GM12864 (cell line): ENCODE measurements around the gene CDC42BPG.
A peak's percentile ranks its signal among the peaks of the same experiment; 100 is the strongest.

Source experiments
- DNase-seq: peaks from one replicate; pipeline ENCODE4 v3.0.0-alpha.2; 2011; ENCODE audit warnings: low read depth
- H3K4me3 ChIP-seq: 2 replicates; pipeline ENCODE4 v1.5.1; 2011; ENCODE audit warnings: mild to moderate bottlenecking, low read depth, low read length, control low read depth
- CTCF ChIP-seq: IDR thresholded peaks from 2 replicates; pipeline ENCODE4 v1.5.1; 2011; ENCODE audit warnings: low read depth, mild to moderate bottlenecking, moderate library complexity, low read length, control low read depth, inconsistent platforms; ENCODE audit errors: missing control alignments

The CDC42BPG gene

GRCh38 chr11:64858467-64859263, 14.2 kb upstream of the CDC42BPG start:
- H3K4me3 ChIP-seq: peak overlapping the region; percentile 21
- TF ChIP-seq CTCF: no peak
- DNase-seq: no peak

GRCh38 chr11:64857485-64857884, 13.0 kb upstream of the CDC42BPG start:
- no peak overlapping the region for H3K4me3 ChIP-seq
- no peak for TF ChIP-seq CTCF

GRCh38 chr11:64856382-64857227, 12.2 kb upstream of the CDC42BPG start:
- DNase-seq: no peak
- no peak for TF ChIP-seq CTCF
- H3K4me3 ChIP-seq: no peak overlapping the region

More at GRCh38 chr11:64857485-64857884, 13.0 kb upstream of the CDC42BPG start:
- DNase-seq: no peak

- no peak for TF ChIP-seq CTCF
- no peak overlapping the region for H3K4me3 ChIP-seq
- DNase-seq: no peak
Observed at GRCh38 chr11:64855596-64856304, 11.3 kb upstream of the CDC42BPG start.

- no peak overlapping the region for H3K4me3 ChIP-seq
- no peak for TF ChIP-seq CTCF
- no peak for DNase-seq
Observed at GRCh38 chr11:64854534-64855502, 10.4 kb upstream of the CDC42BPG start.

GRCh38 chr11:64854157-64854533, 9.7 kb upstream of the CDC42BPG start:
- H3K4me3 ChIP-seq: no peak overlapping the region
- DNase-seq: no peak
- TF ChIP-seq CTCF: no peak
